WTC11 (cell line): Measurements from ENCODE around the gene PHRF1. TPM values are rescaled to one million over a fixed set of nuclear protein-coding genes. Genes with fewer than 3 reads are reported as not detected.

Source experiments
- ATAC-seq: fragments of 200-7000 bp; cut with Tn5 transposase; 2 replicates; pipeline ENCODE4 v1.10.0; 2021; ENCODE audit warnings: mild to moderate bottlenecking, moderate library complexity
- CTCF ChIA-PET: fragments of 300-600 bp; sonication (Branson Sonifier 250); formaldehyde crosslinking; loops from one replicate; lab custom pipeline; 2021; ENCODE audit warnings: antibody characterized with exemption; lab: Charles Lee
- POLR2A ChIA-PET: fragments of 350-600 bp; sonication (Branson Sonifier 250); formaldehyde crosslinking; loops from one replicate; lab custom pipeline; 2021; ENCODE audit warnings: antibody characterized with exemption; lab: Charles Lee
- DNase-seq: peaks from one replicate; pipeline ENCODE4 v3.0.0; 2021; ENCODE audit warnings: low spot score
- H3K27ac Mint-ChIP-seq: 2 replicates; pipeline ENCODE4 v1.8.0; 2021; ENCODE audit warnings: mixed read lengths
- H3K27me3 Mint-ChIP-seq: 2 replicates; pipeline ENCODE4 v1.8.0; 2021; ENCODE audit warnings: low read depth, mild to moderate bottlenecking, moderate library complexity, mixed read lengths
- H3K36me3 Mint-ChIP-seq: 2 replicates; pipeline ENCODE4 v1.8.0; 2021; ENCODE audit warnings: mixed read lengths
- H3K4me1 Mint-ChIP-seq: 2 replicates; pipeline ENCODE4 v1.8.0; 2022; ENCODE audit warnings: mixed read lengths
- H3K4me3 Mint-ChIP-seq: 2 replicates; pipeline ENCODE4 v1.8.0; 2021; ENCODE audit warnings: mild to moderate bottlenecking, moderate library complexity, mixed read lengths
- H3K9me3 Mint-ChIP-seq: 2 replicates; pipeline ENCODE4 v1.8.0; 2021; ENCODE audit warnings: mixed read lengths
- CREM ChIP-seq: sonication (generic); formaldehyde crosslinking; IDR thresholded peaks from 2 replicates; pipeline ENCODE4 v1.8.1; 2022; ENCODE audit warnings: mild to moderate bottlenecking, missing genetic modification reagents, moderate library complexity
- FOXP1 ChIP-seq: sonication (generic); formaldehyde crosslinking; IDR thresholded peaks from 2 replicates; pipeline ENCODE4 v1.8.0; 2022; ENCODE audit warnings: missing genetic modification reagents, mild to moderate bottlenecking, moderate library complexity, borderline replicate concordance
- GRHL2 ChIP-seq: fragments of 250-450 bp; sonication (Bioruptor Pico); IDR thresholded peaks from 2 replicates; pipeline ENCODE4 v1.8.0; 2022; ENCODE audit warnings: mild to moderate bottlenecking, moderate library complexity; ENCODE audit not compliant: insufficient replicate concordance, severe bottlenecking
- SMAD4 ChIP-seq: sonication (generic); formaldehyde crosslinking; IDR thresholded peaks from 2 replicates; pipeline ENCODE4 v1.8.0; 2022; ENCODE audit warnings: mild to moderate bottlenecking, missing genetic modification reagents
- SOX15 ChIP-seq: fragments of 250-450 bp; sonication (Bioruptor Pico); IDR thresholded peaks from 2 replicates; pipeline ENCODE4 v1.9.0; 2021; ENCODE audit warnings: mild to moderate bottlenecking
- TEAD4 ChIP-seq: sonication (generic); formaldehyde crosslinking; IDR thresholded peaks from 2 replicates; pipeline ENCODE4 v1.8.0; 2022; ENCODE audit warnings: mild to moderate bottlenecking, missing genetic modification reagents
- ZNF219 ChIP-seq: sonication (generic); formaldehyde crosslinking; IDR thresholded peaks from 2 replicates; pipeline ENCODE4 v1.8.0; 2023; ENCODE audit warnings: missing genetic modification reagents, mild to moderate bottlenecking, borderline replicate concordance
- total RNA-seq: library from RNA; stranded (reverse); gene quantifications from 3 replicates; pipeline ENCODE4 v1.2.3, GENCODE V29; 2021
- TF ChIP-seq, protein P1 (sequence below): sonication (generic); formaldehyde crosslinking; conservative IDR thresholded peaks from 2 replicates; pipeline ENCODE4 v1.8.1; 2023; ENCODE audit warnings: mild to moderate bottlenecking, low read depth, missing genetic modification reagents, moderate library complexity
- TF ChIP-seq, protein P2 (sequence below): sonication (generic); formaldehyde crosslinking; IDR thresholded peaks from 2 replicates; pipeline ENCODE4 v1.8.0; 2022; ENCODE audit warnings: mild to moderate bottlenecking, missing genetic modification reagents
- TF ChIP-seq, protein P3 (sequence below): sonication (generic); formaldehyde crosslinking; IDR thresholded peaks from 2 replicates; pipeline ENCODE4 v1.8.1; 2023; ENCODE audit warnings: mild to moderate bottlenecking, missing genetic modification reagents, moderate library complexity
- TF ChIP-seq, protein P4 (sequence below): sonication (generic); formaldehyde crosslinking; IDR thresholded peaks from 2 replicates; pipeline ENCODE4 v1.8.0; 2022; ENCODE audit warnings: mild to moderate bottlenecking, missing genetic modification reagents
- TF ChIP-seq, protein P5 (sequence below): sonication (generic); formaldehyde crosslinking; IDR thresholded peaks from 2 replicates; pipeline ENCODE4 v1.8.0; 2022; ENCODE audit warnings: missing genetic modification reagents
- TF ChIP-seq, protein P6 (sequence below): sonication (generic); formaldehyde crosslinking; IDR thresholded peaks from 2 replicates; pipeline ENCODE4 v1.8.1; 2022; ENCODE audit warnings: missing genetic modification reagents, borderline replicate concordance
- TF ChIP-seq, protein P7 (sequence below): sonication (generic); formaldehyde crosslinking; IDR thresholded peaks from 2 replicates; pipeline ENCODE4 v1.8.0; 2023; ENCODE audit warnings: missing genetic modification reagents, mild to moderate bottlenecking, borderline replicate concordance

The PHRF1 gene
- total RNA-seq, 1 experiment from 2014 or later, result 46.9 TPM

DNA sequence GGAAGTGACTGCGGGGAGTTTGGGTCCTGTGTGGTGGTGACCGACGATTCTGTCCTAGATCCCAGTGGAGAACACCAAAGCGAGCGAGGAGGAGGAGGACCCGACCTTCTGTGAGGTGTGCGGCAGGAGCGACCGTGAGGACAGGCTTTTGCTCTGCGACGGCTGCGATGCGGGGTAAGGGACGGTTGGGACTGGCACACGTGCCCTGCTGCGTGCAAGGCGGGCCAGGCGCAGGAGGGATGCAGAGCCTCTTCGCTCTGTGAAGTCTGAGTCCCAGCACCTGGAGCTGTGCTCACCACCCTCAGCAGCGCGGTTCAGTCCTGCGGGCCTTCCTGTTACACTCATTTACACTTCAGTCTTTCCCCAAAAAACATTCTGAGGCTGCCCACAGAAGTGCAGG is 16.2 kb downstream of the PHRF1 start (continued):
- TF ChIP-seq, protein P1, sequence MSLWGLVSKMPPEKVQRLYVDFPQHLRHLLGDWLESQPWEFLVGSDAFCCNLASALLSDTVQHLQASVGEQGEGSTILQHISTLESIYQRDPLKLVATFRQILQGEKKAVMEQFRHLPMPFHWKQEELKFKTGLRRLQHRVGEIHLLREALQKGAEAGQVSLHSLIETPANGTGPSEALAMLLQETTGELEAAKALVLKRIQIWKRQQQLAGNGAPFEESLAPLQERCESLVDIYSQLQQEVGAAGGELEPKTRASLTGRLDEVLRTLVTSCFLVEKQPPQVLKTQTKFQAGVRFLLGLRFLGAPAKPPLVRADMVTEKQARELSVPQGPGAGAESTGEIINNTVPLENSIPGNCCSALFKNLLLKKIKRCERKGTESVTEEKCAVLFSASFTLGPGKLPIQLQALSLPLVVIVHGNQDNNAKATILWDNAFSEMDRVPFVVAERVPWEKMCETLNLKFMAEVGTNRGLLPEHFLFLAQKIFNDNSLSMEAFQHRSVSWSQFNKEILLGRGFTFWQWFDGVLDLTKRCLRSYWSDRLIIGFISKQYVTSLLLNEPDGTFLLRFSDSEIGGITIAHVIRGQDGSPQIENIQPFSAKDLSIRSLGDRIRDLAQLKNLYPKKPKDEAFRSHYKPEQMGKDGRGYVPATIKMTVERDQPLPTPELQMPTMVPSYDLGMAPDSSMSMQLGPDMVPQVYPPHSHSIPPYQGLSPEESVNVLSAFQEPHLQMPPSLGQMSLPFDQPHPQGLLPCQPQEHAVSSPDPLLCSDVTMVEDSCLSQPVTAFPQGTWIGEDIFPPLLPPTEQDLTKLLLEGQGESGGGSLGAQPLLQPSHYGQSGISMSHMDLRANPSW, result no peak
- TF ChIP-seq, protein P2, sequence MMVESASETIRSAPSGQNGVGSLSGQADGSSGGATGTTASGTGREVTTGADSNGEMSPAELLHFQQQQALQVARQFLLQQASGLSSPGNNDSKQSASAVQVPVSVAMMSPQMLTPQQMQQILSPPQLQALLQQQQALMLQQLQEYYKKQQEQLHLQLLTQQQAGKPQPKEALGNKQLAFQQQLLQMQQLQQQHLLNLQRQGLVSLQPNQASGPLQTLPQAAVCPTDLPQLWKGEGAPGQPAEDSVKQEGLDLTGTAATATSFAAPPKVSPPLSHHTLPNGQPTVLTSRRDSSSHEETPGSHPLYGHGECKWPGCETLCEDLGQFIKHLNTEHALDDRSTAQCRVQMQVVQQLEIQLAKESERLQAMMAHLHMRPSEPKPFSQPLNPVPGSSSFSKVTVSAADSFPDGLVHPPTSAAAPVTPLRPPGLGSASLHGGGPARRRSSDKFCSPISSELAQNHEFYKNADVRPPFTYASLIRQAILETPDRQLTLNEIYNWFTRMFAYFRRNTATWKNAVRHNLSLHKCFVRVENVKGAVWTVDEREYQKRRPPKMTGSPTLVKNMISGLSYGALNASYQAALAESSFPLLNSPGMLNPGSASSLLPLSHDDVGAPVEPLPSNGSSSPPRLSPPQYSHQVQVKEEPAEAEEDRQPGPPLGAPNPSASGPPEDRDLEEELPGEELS (CRISPR knock-in tag), result no peak

DNA sequence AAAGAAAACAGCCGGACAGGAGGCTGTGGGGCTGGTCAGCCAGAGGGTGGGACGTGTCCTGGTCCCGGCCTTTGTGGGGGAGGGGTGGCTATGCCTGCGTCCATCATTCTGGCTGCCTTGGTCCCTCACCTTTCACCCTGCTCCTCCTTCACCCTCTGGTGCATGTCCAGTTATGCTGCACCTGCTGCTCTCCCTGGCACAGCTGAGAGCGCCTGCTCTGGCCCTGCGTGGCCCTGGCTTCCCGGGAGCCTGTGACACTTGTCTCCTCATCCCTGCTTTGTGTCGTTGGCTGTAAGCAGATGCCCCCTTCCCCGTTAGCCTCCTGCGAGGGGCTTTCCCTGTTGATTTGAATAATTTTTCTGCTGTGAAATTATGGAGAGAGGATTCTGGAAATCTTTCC is 16.6 kb downstream of the PHRF1 start:
- Mint-ChIP-seq H3K4me1 (no peaks in the 10 kb centered on the region), H3K36me3 (peaks cover 66% of the 10 kb centered on the region), H3K9me3 (no peaks in the 10 kb centered on the region), H3K27ac (no peak overlapping the region), H3K27me3 (no peaks in the 10 kb centered on the region), H3K4me3 (no peak overlapping the region)
- CTCF ChIA-PET, result no interaction called here
- no peak for ATAC-seq
- POLR2A ChIA-PET, result no interaction called here
- no peak for DNase-seq
- TF ChIP-seq ZNF219, result no peak
- TF ChIP-seq, protein P3, sequence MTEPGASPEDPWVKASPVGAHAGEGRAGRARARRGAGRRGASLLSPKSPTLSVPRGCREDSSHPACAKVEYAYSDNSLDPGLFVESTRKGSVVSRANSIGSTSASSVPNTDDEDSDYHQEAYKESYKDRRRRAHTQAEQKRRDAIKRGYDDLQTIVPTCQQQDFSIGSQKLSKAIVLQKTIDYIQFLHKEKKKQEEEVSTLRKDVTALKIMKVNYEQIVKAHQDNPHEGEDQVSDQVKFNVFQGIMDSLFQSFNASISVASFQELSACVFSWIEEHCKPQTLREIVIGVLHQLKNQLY, result no peak
- TF ChIP-seq, all 79 proteins: peak for 0

DNA sequence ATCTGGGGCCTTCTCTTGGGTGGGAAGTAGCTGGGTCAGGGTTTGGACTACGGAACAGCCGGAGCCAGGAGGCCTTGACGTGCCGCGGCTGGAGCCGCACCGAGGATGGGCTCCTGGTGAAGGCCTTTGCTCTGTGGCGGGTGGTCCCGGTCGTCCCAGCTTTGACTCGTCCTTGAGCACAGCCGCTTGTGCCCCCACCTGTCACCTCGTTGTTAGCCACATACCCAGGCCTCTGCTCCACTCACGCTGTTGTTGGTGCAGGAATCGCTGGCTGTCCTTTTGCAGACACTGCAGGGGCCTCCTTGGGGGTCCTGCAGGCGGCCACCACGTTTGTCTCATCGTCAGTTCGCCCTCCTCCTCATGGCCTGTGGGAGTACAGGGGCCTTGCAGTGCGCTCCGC is 17.1 kb downstream of the PHRF1 start:
- Mint-ChIP-seq H3K27me3 (no peaks in the 10 kb centered on the region), H3K36me3 (peaks cover 64% of the 10 kb centered on the region), H3K9me3 (no peaks in the 10 kb centered on the region), H3K4me1 (no peaks in the 10 kb centered on the region)
- POLR2A ChIA-PET, result no interaction called here
- no peak for ATAC-seq
- CTCF ChIA-PET, result no interaction called here
- no peak for TF ChIP-seq TEAD4 (CRISPR knock-in tag)
- TF ChIP-seq, all 79 proteins: peak for 0
- no peak for DNase-seq
- no peak overlapping the region for H3K27ac Mint-ChIP-seq
- no peak overlapping the region for H3K4me3 Mint-ChIP-seq

DNA sequence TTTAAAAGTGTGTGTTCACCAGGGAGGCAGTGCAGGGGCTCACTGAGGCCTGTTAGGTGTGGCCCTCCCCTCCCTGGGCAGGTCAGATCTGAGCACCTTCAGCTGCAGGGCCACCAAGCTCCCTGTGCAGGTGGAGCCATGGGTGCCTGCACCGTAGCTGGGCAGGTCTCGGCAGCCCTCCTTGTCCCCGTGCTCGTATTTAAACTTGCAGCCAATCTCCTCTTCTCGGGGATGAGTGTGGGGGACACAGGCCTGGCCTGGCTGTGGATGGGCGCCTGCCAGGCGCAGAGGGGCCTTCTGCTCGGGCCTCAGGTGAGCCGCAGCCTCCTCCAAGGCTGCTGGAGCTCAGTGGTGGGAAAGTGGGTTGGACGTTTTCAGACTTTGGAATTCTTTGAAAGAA is 19.1 kb downstream of the PHRF1 start:
- Mint-ChIP-seq H3K27me3 (no peaks in the 10 kb centered on the region), H3K9me3 (no peaks in the 10 kb centered on the region), H3K27ac (no peak overlapping the region), H3K36me3 (peaks cover 59% of the 10 kb centered on the region), H3K4me3 (no peak overlapping the region), H3K4me1 (no peaks in the 10 kb centered on the region)
- ChIA-PET POLR2A (no interaction called here), CTCF (interaction anchor here (1.2 kb wide), 1 partner anchor 41 kb away, joined by 3 read pairs; no protein-coding TSS in a partner anchor)
- no peak for ATAC-seq
- no peak for DNase-seq
- TF ChIP-seq GRHL2 (CRISPR knock-in tag), result no peak
- TF ChIP-seq, protein P4, sequence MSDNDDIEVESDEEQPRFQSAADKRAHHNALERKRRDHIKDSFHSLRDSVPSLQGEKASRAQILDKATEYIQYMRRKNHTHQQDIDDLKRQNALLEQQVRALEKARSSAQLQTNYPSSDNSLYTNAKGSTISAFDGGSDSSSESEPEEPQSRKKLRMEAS (CRISPR knock-in tag), result no peak
- TF ChIP-seq, protein P5, sequence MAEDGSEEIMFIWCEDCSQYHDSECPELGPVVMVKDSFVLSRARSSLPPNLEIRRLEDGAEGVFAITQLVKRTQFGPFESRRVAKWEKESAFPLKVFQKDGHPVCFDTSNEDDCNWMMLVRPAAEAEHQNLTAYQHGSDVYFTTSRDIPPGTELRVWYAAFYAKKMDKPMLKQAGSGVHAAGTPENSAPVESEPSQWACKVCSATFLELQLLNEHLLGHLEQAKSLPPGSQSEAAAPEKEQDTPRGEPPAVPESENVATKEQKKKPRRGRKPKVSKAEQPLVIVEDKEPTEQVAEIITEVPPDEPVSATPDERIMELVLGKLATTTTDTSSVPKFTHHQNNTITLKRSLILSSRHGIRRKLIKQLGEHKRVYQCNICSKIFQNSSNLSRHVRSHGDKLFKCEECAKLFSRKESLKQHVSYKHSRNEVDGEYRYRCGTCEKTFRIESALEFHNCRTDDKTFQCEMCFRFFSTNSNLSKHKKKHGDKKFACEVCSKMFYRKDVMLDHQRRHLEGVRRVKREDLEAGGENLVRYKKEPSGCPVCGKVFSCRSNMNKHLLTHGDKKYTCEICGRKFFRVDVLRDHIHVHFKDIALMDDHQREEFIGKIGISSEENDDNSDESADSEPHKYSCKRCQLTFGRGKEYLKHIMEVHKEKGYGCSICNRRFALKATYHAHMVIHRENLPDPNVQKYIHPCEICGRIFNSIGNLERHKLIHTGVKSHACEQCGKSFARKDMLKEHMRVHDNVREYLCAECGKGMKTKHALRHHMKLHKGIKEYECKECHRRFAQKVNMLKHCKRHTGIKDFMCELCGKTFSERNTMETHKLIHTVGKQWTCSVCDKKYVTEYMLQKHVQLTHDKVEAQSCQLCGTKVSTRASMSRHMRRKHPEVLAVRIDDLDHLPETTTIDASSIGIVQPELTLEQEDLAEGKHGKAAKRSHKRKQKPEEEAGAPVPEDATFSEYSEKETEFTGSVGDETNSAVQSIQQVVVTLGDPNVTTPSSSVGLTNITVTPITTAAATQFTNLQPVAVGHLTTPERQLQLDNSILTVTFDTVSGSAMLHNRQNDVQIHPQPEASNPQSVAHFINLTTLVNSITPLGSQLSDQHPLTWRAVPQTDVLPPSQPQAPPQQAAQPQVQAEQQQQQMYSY (CRISPR knock-in tag), result no peak
- TF ChIP-seq, protein P6, sequence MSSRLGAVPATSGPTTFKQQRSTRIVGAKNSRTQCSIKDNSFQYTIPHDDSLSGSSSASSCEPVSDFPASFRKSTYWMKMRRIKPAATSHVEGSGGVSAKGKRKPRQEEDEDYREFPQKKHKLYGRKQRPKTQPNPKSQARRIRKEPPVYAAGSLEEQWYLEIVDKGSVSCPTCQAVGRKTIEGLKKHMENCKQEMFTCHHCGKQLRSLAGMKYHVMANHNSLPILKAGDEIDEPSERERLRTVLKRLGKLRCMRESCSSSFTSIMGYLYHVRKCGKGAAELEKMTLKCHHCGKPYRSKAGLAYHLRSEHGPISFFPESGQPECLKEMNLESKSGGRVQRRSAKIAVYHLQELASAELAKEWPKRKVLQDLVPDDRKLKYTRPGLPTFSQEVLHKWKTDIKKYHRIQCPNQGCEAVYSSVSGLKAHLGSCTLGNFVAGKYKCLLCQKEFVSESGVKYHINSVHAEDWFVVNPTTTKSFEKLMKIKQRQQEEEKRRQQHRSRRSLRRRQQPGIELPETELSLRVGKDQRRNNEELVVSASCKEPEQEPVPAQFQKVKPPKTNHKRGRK, result no peak
- no peak for TF ChIP-seq SMAD4
- TF ChIP-seq CREM (CRISPR knock-in tag), result no peak
- TF ChIP-seq TEAD4 (CRISPR knock-in tag), result no peak
- no peak for TF ChIP-seq FOXP1 (CRISPR knock-in tag)
- TF ChIP-seq, protein P7, sequence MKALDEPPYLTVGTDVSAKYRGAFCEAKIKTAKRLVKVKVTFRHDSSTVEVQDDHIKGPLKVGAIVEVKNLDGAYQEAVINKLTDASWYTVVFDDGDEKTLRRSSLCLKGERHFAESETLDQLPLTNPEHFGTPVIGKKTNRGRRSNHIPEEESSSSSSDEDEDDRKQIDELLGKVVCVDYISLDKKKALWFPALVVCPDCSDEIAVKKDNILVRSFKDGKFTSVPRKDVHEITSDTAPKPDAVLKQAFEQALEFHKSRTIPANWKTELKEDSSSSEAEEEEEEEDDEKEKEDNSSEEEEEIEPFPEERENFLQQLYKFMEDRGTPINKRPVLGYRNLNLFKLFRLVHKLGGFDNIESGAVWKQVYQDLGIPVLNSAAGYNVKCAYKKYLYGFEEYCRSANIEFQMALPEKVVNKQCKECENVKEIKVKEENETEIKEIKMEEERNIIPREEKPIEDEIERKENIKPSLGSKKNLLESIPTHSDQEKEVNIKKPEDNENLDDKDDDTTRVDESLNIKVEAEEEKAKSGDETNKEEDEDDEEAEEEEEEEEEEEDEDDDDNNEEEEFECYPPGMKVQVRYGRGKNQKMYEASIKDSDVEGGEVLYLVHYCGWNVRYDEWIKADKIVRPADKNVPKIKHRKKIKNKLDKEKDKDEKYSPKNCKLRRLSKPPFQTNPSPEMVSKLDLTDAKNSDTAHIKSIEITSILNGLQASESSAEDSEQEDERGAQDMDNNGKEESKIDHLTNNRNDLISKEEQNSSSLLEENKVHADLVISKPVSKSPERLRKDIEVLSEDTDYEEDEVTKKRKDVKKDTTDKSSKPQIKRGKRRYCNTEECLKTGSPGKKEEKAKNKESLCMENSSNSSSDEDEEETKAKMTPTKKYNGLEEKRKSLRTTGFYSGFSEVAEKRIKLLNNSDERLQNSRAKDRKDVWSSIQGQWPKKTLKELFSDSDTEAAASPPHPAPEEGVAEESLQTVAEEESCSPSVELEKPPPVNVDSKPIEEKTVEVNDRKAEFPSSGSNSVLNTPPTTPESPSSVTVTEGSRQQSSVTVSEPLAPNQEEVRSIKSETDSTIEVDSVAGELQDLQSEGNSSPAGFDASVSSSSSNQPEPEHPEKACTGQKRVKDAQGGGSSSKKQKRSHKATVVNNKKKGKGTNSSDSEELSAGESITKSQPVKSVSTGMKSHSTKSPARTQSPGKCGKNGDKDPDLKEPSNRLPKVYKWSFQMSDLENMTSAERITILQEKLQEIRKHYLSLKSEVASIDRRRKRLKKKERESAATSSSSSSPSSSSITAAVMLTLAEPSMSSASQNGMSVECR (CRISPR knock-in tag), result no peak
- no peak for TF ChIP-seq SOX15 (CRISPR knock-in tag)
